Transverse colon (tissue), 3 donors: ENCODE data around the gene CWF19L1.

ENCODE experiments used
- CTCF ChIP-seq, 5 experiments: fragments of 200-600 bp in 3 of 5; fragments of 450-650 bp in 2 of 5; sonication (generic) in 3 of 5; IDR thresholded peaks; 1 replicate in 2 of 5; 2 replicates in 3 of 5; pipeline ENCODE4 v1.5.1; 2016 to 2017; ENCODE audit warnings: antibody characterized with exemption in 5 of 5, inconsistent platforms in 3 of 5, mild to moderate bottlenecking in 2 of 5, moderate library complexity in 1 of 5
- POLR2A ChIP-seq: fragments of 450-650 bp; IDR thresholded peaks from one replicate; pipeline ENCODE4 v1.6.1; 2016; ENCODE audit warnings: antibody characterized with exemption, mild to moderate bottlenecking, moderate library complexity

- no peak for TF ChIP-seq CTCF (IDR thresholded peaks at IDR 0.05)
- no peak for TF ChIP-seq POLR2A
Measured at GRCh38 chr10:100222529-100222928, 44.9 kb downstream of the CWF19L1 start.
